HG02588 (cell line): Measurements from ENCODE around the gene JUP.

Source experiments
- ATAC-seq: cut with Tn5 transposase; IDR thresholded peaks from one replicate; pipeline ENCODE4 v1.9.1; 2021; ENCODE audit warnings: mild to moderate bottlenecking, moderate library complexity; ENCODE audit not compliant: unreplicated experiment

Gene JUP

GRCh38 chr17:41810659-41811548, 24.4 kb upstream of the JUP start:
- ATAC-seq = no peak

- ATAC-seq = no peak
Observed at GRCh38 chr17:41806685-41807445, 20.4 kb upstream of the JUP start.

DNA sequence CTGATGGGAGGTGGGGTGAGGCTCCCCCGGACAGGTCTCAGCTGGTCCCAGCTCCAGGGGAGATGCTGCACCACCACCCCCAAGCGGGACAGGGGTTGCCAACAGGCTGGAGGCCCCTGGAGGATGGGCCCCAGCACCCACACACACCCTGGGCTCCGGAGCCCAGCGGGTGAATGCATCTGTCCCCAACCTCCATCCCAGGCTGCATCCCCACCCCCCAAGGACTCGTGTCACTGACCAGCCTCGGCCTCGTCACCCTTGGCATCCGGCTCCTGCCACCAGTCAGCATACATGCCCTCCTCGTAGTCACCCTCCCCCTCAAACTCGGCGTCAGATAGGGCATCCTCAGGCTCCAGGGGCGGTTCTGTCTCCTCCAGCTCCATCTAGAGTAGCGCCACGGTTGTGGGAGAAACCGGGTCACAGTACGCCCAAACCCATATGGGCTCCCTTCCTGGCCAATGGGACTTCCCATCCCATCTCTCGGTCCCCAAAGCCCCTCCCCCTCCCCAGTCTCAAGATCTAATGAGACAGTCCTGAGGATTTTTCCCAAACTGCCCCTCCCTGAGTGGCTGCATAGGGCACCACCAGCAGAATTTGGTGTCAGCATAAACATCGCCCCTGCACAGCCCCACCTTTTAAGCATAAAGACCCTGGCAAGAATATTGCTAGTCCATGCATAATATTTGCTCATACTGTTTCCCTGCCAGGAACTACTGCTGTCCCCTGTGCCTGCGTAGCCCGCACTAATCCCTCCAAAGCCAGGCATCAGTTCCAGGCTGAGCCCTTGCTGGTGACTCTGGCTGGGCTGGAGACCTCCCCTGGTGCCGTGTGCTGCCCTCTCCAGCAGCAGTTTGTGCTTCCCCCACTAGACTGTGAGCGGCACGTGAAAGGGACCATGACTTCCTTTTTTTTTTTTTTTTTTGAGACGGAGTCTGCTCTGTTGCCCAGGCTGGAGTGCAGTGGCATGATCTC, 16.8 kb upstream of the JUP start:
- ATAC-seq = no peak

DNA sequence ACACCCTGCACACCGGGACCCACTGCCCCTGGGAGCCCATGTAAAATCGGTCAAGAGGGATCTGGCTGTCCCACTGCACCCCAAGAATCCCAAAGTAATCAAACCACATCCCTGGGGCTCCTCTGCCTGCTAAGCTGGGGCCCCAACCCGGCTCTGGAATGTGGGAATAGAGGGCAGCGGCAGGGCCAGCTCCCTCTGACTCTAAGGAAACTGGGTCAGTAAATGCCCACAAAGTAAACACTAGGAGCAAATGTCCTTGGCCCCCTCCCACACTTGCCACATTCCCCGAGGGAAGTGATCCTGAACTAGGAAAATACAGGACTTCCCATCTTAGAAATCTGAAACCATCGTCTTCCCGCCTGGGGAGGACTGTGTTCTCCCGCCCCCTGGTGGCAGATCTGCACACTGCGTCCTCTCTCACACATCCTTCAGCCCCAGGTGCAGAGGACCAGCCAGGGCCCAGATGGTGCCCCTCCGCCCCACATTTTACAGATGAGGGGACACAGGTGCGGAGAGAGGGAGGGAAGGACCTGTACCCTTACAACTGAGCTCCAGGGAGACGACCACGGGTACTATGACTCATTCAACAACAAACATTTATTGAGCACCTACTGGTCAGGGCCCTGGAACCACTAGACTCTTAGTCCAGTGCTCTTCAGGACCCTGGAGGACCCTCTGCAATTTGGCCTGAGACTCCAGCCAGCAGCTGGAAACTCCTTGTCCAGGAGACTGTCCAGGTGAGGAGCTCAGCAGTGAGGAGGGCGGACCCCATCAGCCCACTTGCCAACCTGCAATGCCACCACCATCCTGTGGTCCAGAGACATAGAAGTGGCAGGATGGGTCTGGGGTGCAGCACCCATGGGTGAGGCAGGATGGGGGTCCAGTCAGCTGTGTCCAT, 15.1 kb upstream of the JUP start:
- ATAC-seq = no peak

DNA sequence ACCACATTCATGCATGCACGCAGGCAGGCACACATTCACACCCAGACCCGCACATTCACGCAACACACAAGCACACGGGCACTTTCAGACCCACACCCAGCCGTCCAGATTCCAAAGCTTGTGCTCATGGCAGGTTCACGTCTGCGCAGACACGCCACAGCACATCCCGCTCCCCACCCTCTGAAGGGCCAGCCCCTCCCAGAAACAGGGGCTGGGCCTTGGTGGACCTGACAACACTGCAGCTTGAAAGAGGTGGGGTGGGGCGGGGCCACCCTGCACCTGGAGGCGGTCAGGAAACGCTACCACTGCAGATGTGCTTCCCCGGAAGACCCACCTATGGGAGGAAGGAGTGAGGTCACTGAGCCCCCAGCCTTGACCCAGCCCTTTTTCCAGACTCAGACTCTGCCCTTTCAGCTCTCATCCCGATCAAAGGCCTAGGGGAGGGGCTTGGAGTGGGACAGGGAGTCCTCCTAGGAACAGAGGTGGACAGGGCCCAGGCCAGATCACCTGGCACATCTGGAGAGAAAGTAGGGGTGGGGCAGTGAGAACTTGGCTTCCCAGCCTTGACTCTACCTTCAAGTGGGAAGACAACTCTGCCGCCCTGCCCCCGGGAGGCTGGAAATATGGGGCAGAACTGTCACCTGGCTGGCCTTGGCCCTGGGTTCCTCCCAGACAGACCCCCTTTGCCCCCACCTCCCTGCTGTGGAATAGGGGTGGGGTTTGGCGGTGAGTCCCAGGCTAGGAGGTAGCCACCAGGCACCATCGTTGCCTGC, 14.3 kb upstream of the JUP start:
- no peak for ATAC-seq

DNA sequence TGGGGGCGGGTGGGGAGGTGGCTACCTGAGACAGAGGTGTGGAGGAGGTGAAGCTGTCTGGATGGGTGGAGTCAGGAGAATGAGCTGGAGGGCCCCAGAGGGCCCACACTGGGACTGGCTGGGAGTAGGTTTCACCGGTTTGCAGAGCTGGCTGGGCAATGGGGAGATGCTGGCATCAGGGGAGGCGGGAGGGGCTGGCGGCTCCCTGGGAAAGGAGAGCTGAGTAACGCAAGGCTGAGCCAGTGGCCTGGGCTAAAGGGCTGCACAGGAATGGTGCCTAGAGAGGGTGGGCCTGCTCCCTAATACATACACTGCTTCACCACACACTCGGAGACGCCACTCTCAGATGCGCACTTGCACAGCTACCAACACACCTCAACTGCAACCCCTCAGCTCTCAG, 12.9 kb upstream of the JUP start:
- no peak for ATAC-seq

GRCh38 chr17:41797377-41797776, 10.9 kb upstream of the JUP start:
- ATAC-seq = no peak

- ATAC-seq = no peak
Observed at GRCh38 chr17:41796121-41796895, 9.8 kb upstream of the JUP start.

GRCh38 chr17:41794540-41794975, 8.0 kb upstream of the JUP start:
- no peak for ATAC-seq

DNA sequence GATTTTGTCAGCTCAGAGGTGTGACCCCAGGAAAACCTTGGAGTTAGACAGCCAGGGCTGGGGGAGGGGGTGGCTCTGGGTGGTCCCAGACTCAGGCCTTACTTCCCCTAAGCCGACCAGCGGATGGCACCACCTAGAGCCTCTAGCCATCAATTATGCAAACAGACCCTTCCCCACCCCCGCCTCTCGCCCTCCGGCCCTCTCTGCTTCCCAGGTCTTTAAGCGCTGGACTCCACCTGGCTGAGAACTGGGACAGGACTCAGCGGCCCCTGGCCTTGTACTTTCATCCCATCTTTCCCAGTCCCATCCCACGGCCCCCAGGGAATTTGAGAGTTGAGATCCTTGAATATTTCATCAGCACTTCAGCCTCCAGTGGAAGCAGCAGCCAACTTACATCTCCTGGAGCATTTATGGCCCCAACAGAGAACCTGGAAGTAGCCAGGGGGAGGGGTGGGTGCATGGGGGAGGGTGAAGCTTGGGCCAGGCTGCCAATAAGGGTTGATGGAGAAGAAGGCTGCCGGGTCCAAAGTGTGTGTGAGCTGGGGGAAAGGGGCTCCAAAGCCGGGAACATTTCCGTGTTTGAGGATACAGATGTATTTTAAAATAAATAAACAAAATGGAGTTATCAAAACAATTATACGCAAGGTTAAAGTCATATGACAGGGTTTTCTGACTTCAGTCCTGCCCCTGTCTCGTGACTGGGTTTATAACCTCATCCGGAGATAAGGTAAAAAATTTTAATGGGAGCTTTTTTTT, 7.5 kb upstream of the JUP start:
- no peak for ATAC-seq

GRCh38 chr17:41792845-41793783, 6.6 kb upstream of the JUP start:
- ATAC-seq = no peak

DNA sequence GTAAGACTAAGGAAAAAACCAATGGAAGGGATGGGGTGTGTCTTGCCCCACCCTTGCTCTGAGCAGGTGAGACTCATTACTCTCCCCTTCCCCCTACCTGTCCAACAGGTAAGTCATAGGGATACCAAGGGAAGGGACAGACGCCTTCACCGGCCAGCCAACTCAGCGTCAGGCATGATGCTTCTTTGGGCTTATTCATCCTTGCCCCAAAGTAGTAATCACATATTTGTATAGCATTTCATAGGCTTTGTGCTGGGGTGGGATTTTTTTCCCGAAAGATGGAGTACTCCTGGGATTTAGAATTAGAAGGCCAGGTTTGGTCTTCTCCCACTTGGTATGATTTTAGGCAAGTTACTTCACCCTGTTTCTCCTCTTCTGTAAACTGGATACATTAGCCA, 509 bp upstream of the JUP start:
- ATAC-seq = no peak

GRCh38 chr17:41785859-41786226, 668 bp downstream of the JUP start:
- ATAC-seq = no peak

DNA sequence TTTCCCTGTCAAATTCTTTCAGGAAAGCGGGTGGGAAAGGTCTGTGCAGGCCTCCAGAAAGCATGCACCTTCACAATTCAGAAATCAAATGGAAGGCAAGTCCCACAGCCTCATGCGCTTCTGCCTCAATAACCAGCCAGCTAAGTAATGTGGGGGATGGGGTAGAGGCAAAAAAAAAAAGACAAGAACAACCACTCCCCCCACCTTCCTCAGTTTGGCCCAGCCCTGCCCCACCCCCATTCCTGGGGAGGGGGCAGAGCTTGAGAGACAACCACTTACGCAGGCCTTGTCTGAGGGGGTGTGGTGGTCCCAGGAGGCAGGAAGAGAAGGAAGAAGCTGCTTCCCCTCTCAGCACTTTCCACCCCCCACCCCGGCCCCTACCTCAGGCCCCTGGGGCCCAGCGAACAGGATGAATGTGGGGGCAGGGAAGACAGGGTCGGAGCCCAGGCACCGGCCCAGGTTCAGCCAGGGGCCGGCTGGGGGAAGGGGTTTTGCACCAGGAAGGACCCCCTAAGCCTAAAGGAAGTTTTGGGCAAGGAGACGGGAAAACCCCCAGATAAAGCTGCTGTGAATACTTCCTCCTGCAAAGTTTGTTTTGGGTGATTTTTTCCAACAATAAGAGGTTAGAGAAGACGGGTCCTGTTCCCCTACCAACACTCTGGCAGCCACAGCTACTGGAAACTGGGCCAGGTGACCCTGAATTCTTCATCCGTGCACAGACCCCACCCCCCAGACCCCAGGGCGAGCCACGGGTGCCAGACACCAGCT, 1.2 kb downstream of the JUP start:
- no peak for ATAC-seq

DNA sequence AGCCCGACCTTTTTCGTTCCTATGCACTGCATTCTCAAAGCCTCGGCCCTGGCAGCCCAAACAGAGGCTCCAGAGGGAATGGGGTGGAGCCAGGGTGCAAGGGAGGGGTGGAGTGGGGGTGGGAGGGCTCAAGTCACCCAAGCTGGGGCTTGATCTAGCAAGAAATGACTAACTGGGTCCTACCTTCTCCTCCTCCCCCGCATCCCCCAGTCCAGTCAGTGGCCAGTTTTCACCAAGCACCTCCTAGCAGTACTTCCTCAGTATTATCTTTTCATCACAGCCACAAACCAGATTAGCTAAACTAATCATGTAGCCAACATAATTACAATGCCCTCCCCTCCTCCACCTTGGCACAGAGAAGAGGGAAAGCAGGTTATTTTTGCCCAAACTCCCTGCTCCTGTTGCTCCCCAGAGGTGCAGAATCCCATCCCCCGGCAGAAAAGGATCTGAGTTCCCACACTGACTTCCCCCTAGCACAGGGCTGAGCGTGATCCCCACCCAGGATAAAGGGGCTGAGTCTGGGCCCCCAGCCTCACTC, 2.2 kb downstream of the JUP start:
- no peak for ATAC-seq

GRCh38 chr17:41782142-41782541, 4.4 kb downstream of the JUP start:
- no peak for ATAC-seq
